ENCODE data around the gene PRAMEF33.
"Not testable (repeated sequence)": the region's sequence is repeated elsewhere in the genome, so short reads cannot be mapped to it uniquely, and the experiment has no call there.

The PRAMEF33 gene

GRCh38 chr1:13347034-13347433 lies 43.7 kb downstream of the PRAMEF33 start, which contains the start of gene PRAMEF14:
TSS of gene PRAMEF14 (minus strand) at chr1:13347134. CDS start at chr1:13345314, 1,820 bp downstream.
- H3K27me3 ChIP-seq (ENCODE audit: control insufficient read depth in 1 of 2, insufficient read depth in 1 of 2, low read length in 2 of 2); H3K14ac ChIP-seq (ENCODE audit: low read length in 2 of 2); H2BK12ac ChIP-seq (ENCODE audit: low read length in 2 of 2); H4K91ac ChIP-seq (ENCODE audit: low read length); H3K18ac ChIP-seq (ENCODE audit: low read depth in 1 of 2, low read length in 2 of 2); H2AFZ ChIP-seq (ENCODE audit: low read depth, low read length); H3K4ac ChIP-seq (ENCODE audit: low read depth in 1 of 2, low read length in 2 of 2); H3K4me1 ChIP-seq (ENCODE audit: control insufficient read depth, insufficient read depth, low read depth, low read length); H3K9me3 ChIP-seq (ENCODE audit: control insufficient read depth, low read length); H3K23ac ChIP-seq (ENCODE audit: low read length in 2 of 2); H2BK15ac ChIP-seq (ENCODE audit: low read depth, poor library complexity, severe bottlenecking); H3K9ac ChIP-seq (ENCODE audit: low read length); H2BK120ac ChIP-seq (ENCODE audit: low read depth, low read length); H3K79me1 ChIP-seq (replicated peaks; ENCODE audit: low read length, poor library complexity, severe bottlenecking); H3K36me3 ChIP-seq (ENCODE audit: control insufficient read depth in 1 of 2, insufficient read depth in 2 of 2, low read depth in 1 of 2, low read length in 2 of 2); H4K8ac ChIP-seq (ENCODE audit: low read length); DNase-seq; H2AK5ac ChIP-seq (ENCODE audit: low read length, severe bottlenecking); H3K27ac ChIP-seq (ENCODE audit: low read length, poor library complexity, severe bottlenecking); H2BK5ac ChIP-seq (ENCODE audit: low read depth, low read length, poor library complexity, severe bottlenecking); H3K4me2 ChIP-seq (ENCODE audit: low read length, poor library complexity, severe bottlenecking); H3K4me3 ChIP-seq (ENCODE audit: insufficient read depth in 1 of 2, low read depth in 1 of 2, low read length in 2 of 2): not testable (repeated sequence)
- WGBS: no CpG with 5 or more reads among the region's 7 CpGs

- H3K4ac ChIP-seq (ENCODE audit: low read depth in 1 of 2, low read length in 2 of 2); H3K9ac ChIP-seq (ENCODE audit: low read length); H3K23ac ChIP-seq (ENCODE audit: low read length in 2 of 2); H3K27me3 ChIP-seq (ENCODE audit: control insufficient read depth in 1 of 2, insufficient read depth in 1 of 2, low read length in 2 of 2); H2AK5ac ChIP-seq (ENCODE audit: low read length, severe bottlenecking); H2BK5ac ChIP-seq (ENCODE audit: low read depth, low read length, poor library complexity, severe bottlenecking); H3K14ac ChIP-seq (ENCODE audit: low read length in 2 of 2); H2AFZ ChIP-seq (ENCODE audit: low read depth, low read length); H3K36me3 ChIP-seq (ENCODE audit: control insufficient read depth in 1 of 2, insufficient read depth in 2 of 2, low read depth in 1 of 2, low read length in 2 of 2); H3K9me3 ChIP-seq (ENCODE audit: control insufficient read depth, low read length); H3K4me3 ChIP-seq (ENCODE audit: insufficient read depth in 1 of 2, low read depth in 1 of 2, low read length in 2 of 2); H3K4me1 ChIP-seq (ENCODE audit: control insufficient read depth, insufficient read depth, low read depth, low read length); H3K27ac ChIP-seq (ENCODE audit: low read length, poor library complexity, severe bottlenecking); H3K79me1 ChIP-seq (replicated peaks; ENCODE audit: low read length, poor library complexity, severe bottlenecking); H2BK12ac ChIP-seq (ENCODE audit: low read length in 2 of 2); H3K4me2 ChIP-seq (ENCODE audit: low read length, poor library complexity, severe bottlenecking); H2BK15ac ChIP-seq (ENCODE audit: low read depth, poor library complexity, severe bottlenecking); H2BK120ac ChIP-seq (ENCODE audit: low read depth, low read length); H4K8ac ChIP-seq (ENCODE audit: low read length); H3K18ac ChIP-seq (ENCODE audit: low read depth in 1 of 2, low read length in 2 of 2); H4K91ac ChIP-seq (ENCODE audit: low read length): not testable (repeated sequence)
- 100% methylated on average over 2 of the region's 8 CpGs for WGBS
- DNase-seq: peak; percentile 0
Measured at GRCh38 chr1:13353476-13353875, 50.1 kb downstream of the PRAMEF33 start.

GRCh38 chr1:13354475-13354874 lies 51.1 kb downstream of the PRAMEF33 start:
- H3K9me3 ChIP-seq (ENCODE audit: control insufficient read depth, low read length); H2BK5ac ChIP-seq (ENCODE audit: low read depth, low read length, poor library complexity, severe bottlenecking); H3K4me3 ChIP-seq (ENCODE audit: insufficient read depth in 1 of 2, low read depth in 1 of 2, low read length in 2 of 2); H3K79me1 ChIP-seq (replicated peaks; ENCODE audit: low read length, poor library complexity, severe bottlenecking); DNase-seq; H3K27ac ChIP-seq (ENCODE audit: low read length, poor library complexity, severe bottlenecking); H4K8ac ChIP-seq (ENCODE audit: low read length); H2BK120ac ChIP-seq (ENCODE audit: low read depth, low read length); H3K9ac ChIP-seq (ENCODE audit: low read length); H2BK15ac ChIP-seq (ENCODE audit: low read depth, poor library complexity, severe bottlenecking); H3K4me1 ChIP-seq (ENCODE audit: control insufficient read depth, insufficient read depth, low read depth, low read length); H3K14ac ChIP-seq (ENCODE audit: low read length in 2 of 2); H3K4me2 ChIP-seq (ENCODE audit: low read length, poor library complexity, severe bottlenecking); H4K91ac ChIP-seq (ENCODE audit: low read length); H2AFZ ChIP-seq (ENCODE audit: low read depth, low read length); H2AK5ac ChIP-seq (ENCODE audit: low read length, severe bottlenecking); H2BK12ac ChIP-seq (ENCODE audit: low read length in 2 of 2); H3K36me3 ChIP-seq (ENCODE audit: control insufficient read depth in 1 of 2, insufficient read depth in 2 of 2, low read depth in 1 of 2, low read length in 2 of 2); H3K23ac ChIP-seq (ENCODE audit: low read length in 2 of 2); H3K18ac ChIP-seq (ENCODE audit: low read depth in 1 of 2, low read length in 2 of 2); H3K27me3 ChIP-seq (ENCODE audit: control insufficient read depth in 1 of 2, insufficient read depth in 1 of 2, low read length in 2 of 2); H3K4ac ChIP-seq (ENCODE audit: low read depth in 1 of 2, low read length in 2 of 2): not testable (repeated sequence)
- WGBS: no CpG with 5 or more reads among the region's 9 CpGs

GRCh38 chr1:13356774-13357173 lies 53.4 kb downstream of the PRAMEF33 start:
- H3K14ac ChIP-seq (ENCODE audit: low read length in 2 of 2); H3K4me1 ChIP-seq (ENCODE audit: control insufficient read depth, insufficient read depth, low read depth, low read length); H3K9ac ChIP-seq (ENCODE audit: low read length); H3K4ac ChIP-seq (ENCODE audit: low read depth in 1 of 2, low read length in 2 of 2); H3K79me1 ChIP-seq (replicated peaks; ENCODE audit: low read length, poor library complexity, severe bottlenecking); H3K36me3 ChIP-seq (ENCODE audit: control insufficient read depth in 1 of 2, insufficient read depth in 2 of 2, low read depth in 1 of 2, low read length in 2 of 2); H3K9me3 ChIP-seq (ENCODE audit: control insufficient read depth, low read length); H2AFZ ChIP-seq (ENCODE audit: low read depth, low read length); H3K4me3 ChIP-seq (ENCODE audit: insufficient read depth in 1 of 2, low read depth in 1 of 2, low read length in 2 of 2); H2BK5ac ChIP-seq (ENCODE audit: low read depth, low read length, poor library complexity, severe bottlenecking); H4K91ac ChIP-seq (ENCODE audit: low read length); H3K27ac ChIP-seq (ENCODE audit: low read length, poor library complexity, severe bottlenecking); H3K18ac ChIP-seq (ENCODE audit: low read depth in 1 of 2, low read length in 2 of 2); H2AK5ac ChIP-seq (ENCODE audit: low read length, severe bottlenecking); H3K23ac ChIP-seq (ENCODE audit: low read length in 2 of 2); H4K8ac ChIP-seq (ENCODE audit: low read length); H2BK120ac ChIP-seq (ENCODE audit: low read depth, low read length); H2BK12ac ChIP-seq (ENCODE audit: low read length in 2 of 2); H3K4me2 ChIP-seq (ENCODE audit: low read length, poor library complexity, severe bottlenecking); H2BK15ac ChIP-seq (ENCODE audit: low read depth, poor library complexity, severe bottlenecking); H3K27me3 ChIP-seq (ENCODE audit: control insufficient read depth in 1 of 2, insufficient read depth in 1 of 2, low read length in 2 of 2): not testable (repeated sequence)
- DNase-seq: peak; percentile 40
- WGBS: 17% methylated on average over 2 of the region's 5 CpGs
